ENCODE data around the gene TMEM258.
A peak's percentile ranks its signal among the peaks of the same experiment; 100 is the strongest.

TMEM258 gene

GRCh38 chr11:61792310-61793082, at the start of gene TMEM258, which contains the start of gene FEN1:
Gene TMEM258, minus strand, starts transcription at chr11:61792599. Its CDS starts 41 bp downstream, at chr11:61792558.
Gene FEN1, plus strand, starts transcription at chr11:61792911. Its CDS starts 2,451 bp downstream, at chr11:61795362.
- DNase-seq, result peak; percentile 88 to 92

- no peak for DNase-seq
Measured at GRCh38 chr11:61841636-61842527, 49.5 kb upstream of the TMEM258 start.

GRCh38 chr11:61840371-61840770, 48.0 kb upstream of the TMEM258 start:
- DNase-seq, result no peak

- DNase-seq, result no peak
Measured at GRCh38 chr11:61839742-61840141, 47.3 kb upstream of the TMEM258 start.

- DNase-seq, result no peak
Measured at GRCh38 chr11:61838921-61839320, 46.5 kb upstream of the TMEM258 start.

GRCh38 chr11:61838501-61838900, 46.1 kb upstream of the TMEM258 start:
- no peak for DNase-seq

GRCh38 chr11:61837411-61838005, 45.1 kb upstream of the TMEM258 start:
- DNase-seq, result no peak

- no peak for DNase-seq
Measured at GRCh38 chr11:61836193-61836592, 43.8 kb upstream of the TMEM258 start.

- DNase-seq, result peak in 1 of 2 experiments; percentile 44
Measured at GRCh38 chr11:61834278-61835048, 42.1 kb upstream of the TMEM258 start.

- DNase-seq, result no peak
Measured at GRCh38 chr11:61833926-61834277, 41.5 kb upstream of the TMEM258 start.

- no peak for DNase-seq
Measured at GRCh38 chr11:61833471-61833870, 41.1 kb upstream of the TMEM258 start.

GRCh38 chr11:61832754-61833153, 40.4 kb upstream of the TMEM258 start:
- no peak for DNase-seq

GRCh38 chr11:61832207-61832606, 39.8 kb upstream of the TMEM258 start:
- no peak for DNase-seq

GRCh38 chr11:61830237-61831105, 38.1 kb upstream of the TMEM258 start:
- DNase-seq, result no peak

GRCh38 chr11:61829806-61830205, 37.4 kb upstream of the TMEM258 start:
- DNase-seq, result no peak

GRCh38 chr11:61828629-61829407, 36.4 kb upstream of the TMEM258 start:
- peak in 1 of 2 experiments; percentile 15 for DNase-seq

GRCh38 chr11:61828379-61828628, 35.9 kb upstream of the TMEM258 start:
- no peak for DNase-seq

- DNase-seq, result peak; percentile 93 to 97
Measured at GRCh38 chr11:61827571-61828378, 35.4 kb upstream of the TMEM258 start, which contains the start of gene FADS2. Gene FADS2, plus strand, starts transcription at chr11:61828300. Its CDS starts 91 bp downstream, at chr11:61828391.

GRCh38 chr11:61826930-61827570, 34.7 kb upstream of the TMEM258 start:
- no peak for DNase-seq

GRCh38 chr11:61820174-61820573, 27.8 kb upstream of the TMEM258 start:
- no peak for DNase-seq

All from SHP77 (cell line).